ENCODE data around the gene GGNBP2.

DNA sequence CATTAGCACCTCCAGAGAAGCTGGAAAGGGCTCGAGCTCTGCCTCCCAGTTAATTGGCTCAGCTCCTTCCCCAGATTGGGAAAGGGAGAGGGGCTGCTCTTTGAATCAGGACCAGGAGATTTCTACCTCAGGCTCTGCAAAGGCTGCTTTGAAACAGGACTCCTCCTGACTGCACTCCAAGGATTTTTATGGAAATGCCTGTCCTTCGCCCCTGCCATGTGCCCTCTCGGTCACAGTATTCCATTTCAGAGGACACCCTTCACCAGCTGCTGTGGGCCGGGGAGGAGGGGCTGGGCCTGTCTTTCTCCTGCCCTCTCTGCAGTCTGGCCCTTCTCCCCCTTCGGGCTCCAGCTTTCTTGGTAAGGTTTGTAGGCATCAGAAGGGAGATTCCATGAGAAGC lies 70.2 kb downstream of the GGNBP2 start:
- no peak for TF ChIP-seq POLR2A (IDR thresholded peaks at IDR 0.05; ENCODE audit: low read length)
- TF ChIP-seq GATA1 (IDR thresholded peaks at IDR 0.05; ENCODE audit: low read depth, low read length): no peak

Data from erythroblast (primary cell).